ENCODE measurements around the gene RALGPS1.

Gene RALGPS1

GRCh38 chr9:126975327-126976220, 61.0 kb downstream of the RALGPS1 start:
- DNase-seq (ENCODE audit: low read depth in 1 of 2, low spot score in 1 of 2) = no peak
- no peak overlapping the region for H3K27ac ChIP-seq (replicated peaks)
- H3K27me3 ChIP-seq (ENCODE audit: insufficient read depth, poor library complexity, severe bottlenecking) = peaks cover 44% of the 10 kb centered on the region
- TF ChIP-seq SPI1 (IDR thresholded peaks at IDR 0.05; ENCODE audit: borderline replicate concordance, low read depth) = no peak
- TF ChIP-seq REST (IDR thresholded peaks at IDR 0.05; ENCODE audit: insufficient replicate concordance, low read depth) = no peak
- no peak for TF ChIP-seq GABPA (IDR thresholded peaks at IDR 0.05; ENCODE audit: low read depth)
- TF ChIP-seq CTCF (IDR thresholded peaks at IDR 0.05; ENCODE audit: insufficient read depth, low read length) = no peak
- H3K4me3 ChIP-seq (replicated peaks; ENCODE audit: insufficient read depth, low read length) = no peak overlapping the region

DNA sequence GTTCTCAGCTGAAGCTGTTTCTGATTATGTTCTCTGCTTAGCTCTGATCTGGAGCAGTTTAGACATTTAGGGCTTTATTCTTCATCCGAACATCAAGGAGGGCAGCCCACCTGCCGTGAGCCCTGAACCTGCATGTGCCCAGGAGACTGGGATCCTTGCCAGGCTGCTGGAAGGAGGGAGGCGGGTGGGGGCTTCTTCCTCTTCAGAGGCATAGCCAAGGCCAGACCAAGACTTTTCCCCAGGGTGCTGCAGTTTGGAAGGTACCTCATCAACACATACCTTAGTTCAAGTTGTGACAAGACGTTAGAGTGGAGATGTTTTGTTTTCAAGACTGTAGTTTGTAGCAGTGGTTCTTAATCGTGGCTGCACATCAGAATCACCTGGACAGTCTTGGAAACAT, 64.9 kb downstream of the RALGPS1 start:
- no peak overlapping the region for H3K27ac ChIP-seq (replicated peaks)
- DNase-seq (ENCODE audit: low read depth in 1 of 2, low spot score in 1 of 2) = no peak
- no peak overlapping the region for H3K4me3 ChIP-seq (replicated peaks; ENCODE audit: insufficient read depth, low read length)
- peaks cover 43% of the 10 kb centered on the region for H3K27me3 ChIP-seq (ENCODE audit: insufficient read depth, poor library complexity, severe bottlenecking)
- TF ChIP-seq GABPA (IDR thresholded peaks at IDR 0.05; ENCODE audit: low read depth) (no peak), CTCF (IDR thresholded peaks at IDR 0.05; ENCODE audit: insufficient read depth, low read length) (no peak), POLR2AphosphoS5 (IDR thresholded peaks at IDR 0.05; ENCODE audit: low read depth) (no peak), REST (IDR thresholded peaks at IDR 0.05; ENCODE audit: insufficient replicate concordance, low read depth) (no peak), SPI1 (IDR thresholded peaks at IDR 0.05; ENCODE audit: borderline replicate concordance, low read depth) (no peak)

DNA sequence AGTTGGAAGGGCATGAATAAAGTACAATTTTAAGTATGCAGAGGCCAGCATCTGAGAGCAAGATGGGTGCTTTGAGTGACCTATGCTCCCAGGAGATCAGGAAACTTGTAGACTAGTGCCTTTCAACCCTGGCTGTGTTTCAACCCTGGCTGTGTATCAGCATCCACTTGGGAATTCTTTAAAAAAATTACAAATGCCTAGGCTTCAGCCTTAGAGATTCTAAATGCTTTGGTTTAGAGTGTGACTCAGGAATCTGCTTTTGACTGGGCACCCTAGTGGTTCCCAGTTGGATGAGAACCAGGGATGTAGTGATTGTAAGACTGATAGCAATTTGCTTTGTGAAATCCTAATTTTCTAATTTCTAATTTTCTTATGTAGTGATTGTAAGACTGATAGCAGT, 65.6 kb downstream of the RALGPS1 start:
- DNase-seq (ENCODE audit: low read depth in 1 of 2, low spot score in 1 of 2) = no peak
- peaks cover 47% of the 10 kb centered on the region for H3K27me3 ChIP-seq (ENCODE audit: insufficient read depth, poor library complexity, severe bottlenecking)
- H3K4me3 ChIP-seq (replicated peaks; ENCODE audit: insufficient read depth, low read length) = no peak overlapping the region
- no peak overlapping the region for H3K27ac ChIP-seq (replicated peaks)
- no peak for TF ChIP-seq CTCF (IDR thresholded peaks at IDR 0.05; ENCODE audit: insufficient read depth, low read length)
- no peak for TF ChIP-seq REST (IDR thresholded peaks at IDR 0.05; ENCODE audit: insufficient replicate concordance, low read depth)
- TF ChIP-seq POLR2AphosphoS5 (IDR thresholded peaks at IDR 0.05; ENCODE audit: low read depth) = no peak
